ENCODE results near the gene EFCAB6. TPM values are rescaled to one million over a fixed set of nuclear protein-coding genes. Genes with fewer than 3 reads are reported as not detected.

Gene EFCAB6
- total RNA-seq, 4 donors from 2014 or later = 2.0 to 8.4 (median 5.7) TPM

DNA sequence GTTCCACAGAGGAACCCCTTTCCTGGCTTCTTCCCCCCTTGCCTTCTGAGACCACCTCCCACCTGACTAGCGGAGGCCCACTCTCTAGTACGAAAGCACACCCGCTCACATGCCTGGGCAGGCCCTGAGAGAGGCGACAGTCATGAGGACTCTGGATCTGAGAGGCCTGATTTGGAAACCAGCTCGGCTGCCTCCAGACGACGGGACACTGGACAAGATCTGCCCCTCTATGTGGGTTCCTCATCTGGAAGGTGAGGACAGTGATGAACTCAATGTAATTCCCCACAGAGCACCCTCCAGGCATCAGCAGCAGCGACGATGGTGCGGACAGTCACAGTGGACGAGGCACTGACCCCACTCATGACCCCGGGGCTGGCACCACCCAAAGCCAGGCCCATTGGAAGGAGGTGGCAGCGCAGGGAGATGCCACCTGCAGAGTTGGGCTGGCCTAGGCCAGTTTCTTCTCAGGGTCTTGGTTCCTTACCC lies 42.7 kb upstream of the EFCAB6 start:
- Histone ChIP-seq H3K27ac (no peak overlapping the region), H3K4me1 (no peaks in the 10 kb centered on the region), H3K36me3 (no peaks in the 10 kb centered on the region), H3K4me3 (no peak overlapping the region), H3K27me3 (no peaks in the 10 kb centered on the region), H3K9me3 (no peaks in the 10 kb centered on the region)
- intact Hi-C loops (cut with DNase I; ENCODE audit: low total_unique reads) = no loop called here
- TF ChIP-seq, protein P1, sequence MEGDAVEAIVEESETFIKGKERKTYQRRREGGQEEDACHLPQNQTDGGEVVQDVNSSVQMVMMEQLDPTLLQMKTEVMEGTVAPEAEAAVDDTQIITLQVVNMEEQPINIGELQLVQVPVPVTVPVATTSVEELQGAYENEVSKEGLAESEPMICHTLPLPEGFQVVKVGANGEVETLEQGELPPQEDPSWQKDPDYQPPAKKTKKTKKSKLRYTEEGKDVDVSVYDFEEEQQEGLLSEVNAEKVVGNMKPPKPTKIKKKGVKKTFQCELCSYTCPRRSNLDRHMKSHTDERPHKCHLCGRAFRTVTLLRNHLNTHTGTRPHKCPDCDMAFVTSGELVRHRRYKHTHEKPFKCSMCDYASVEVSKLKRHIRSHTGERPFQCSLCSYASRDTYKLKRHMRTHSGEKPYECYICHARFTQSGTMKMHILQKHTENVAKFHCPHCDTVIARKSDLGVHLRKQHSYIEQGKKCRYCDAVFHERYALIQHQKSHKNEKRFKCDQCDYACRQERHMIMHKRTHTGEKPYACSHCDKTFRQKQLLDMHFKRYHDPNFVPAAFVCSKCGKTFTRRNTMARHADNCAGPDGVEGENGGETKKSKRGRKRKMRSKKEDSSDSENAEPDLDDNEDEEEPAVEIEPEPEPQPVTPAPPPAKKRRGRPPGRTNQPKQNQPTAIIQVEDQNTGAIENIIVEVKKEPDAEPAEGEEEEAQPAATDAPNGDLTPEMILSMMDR (IDR thresholded peaks at IDR 0.05) = no peak
- no peak for TF ChIP-seq POLR2A (IDR thresholded peaks at IDR 0.05)
- DNase-seq = no peak

DNA sequence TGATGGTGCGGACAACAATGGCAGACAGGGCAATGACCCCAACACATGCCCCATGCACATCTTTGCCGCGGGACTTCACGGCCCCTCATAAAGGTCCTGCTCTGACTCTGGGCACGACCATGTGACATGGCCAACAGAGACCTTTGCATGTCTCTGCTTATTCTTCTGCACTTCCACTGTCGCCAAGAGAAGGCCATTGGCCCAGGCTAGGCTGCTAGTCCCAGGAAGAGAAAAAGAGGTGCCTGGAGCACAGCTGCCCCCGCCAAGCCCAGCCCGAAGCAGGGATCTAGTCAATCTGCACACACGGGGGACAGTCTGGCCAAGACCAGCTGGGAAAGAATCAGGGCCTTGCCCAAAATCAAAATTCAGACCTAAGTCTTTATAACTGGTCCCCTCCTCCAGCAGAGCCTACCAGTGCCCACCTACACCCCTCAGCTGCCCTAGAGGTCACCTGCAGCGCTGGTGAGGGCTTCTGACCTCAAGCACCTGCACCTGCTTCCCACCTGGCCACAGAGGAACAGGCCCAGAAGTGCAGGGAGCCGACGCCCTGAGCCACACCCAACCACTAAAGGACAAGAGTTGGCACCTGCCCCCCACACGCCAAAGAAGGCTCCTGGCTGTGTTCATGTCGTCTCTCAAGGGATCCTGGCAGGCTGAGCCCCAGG lies 42.1 kb upstream of the EFCAB6 start:
- Histone ChIP-seq H3K27me3 (no peaks in the 10 kb centered on the region), H3K4me1 (no peaks in the 10 kb centered on the region), H3K27ac (no peak overlapping the region), H3K4me3 (no peak overlapping the region), H3K36me3 (no peaks in the 10 kb centered on the region), H3K9me3 (no peaks in the 10 kb centered on the region)
- intact Hi-C loops (cut with DNase I; ENCODE audit: low total_unique reads) = no loop called here
- no peak for TF ChIP-seq POLR2A (IDR thresholded peaks at IDR 0.05)
- TF ChIP-seq, protein P1 (IDR thresholded peaks at IDR 0.05) = no peak
- DNase-seq = no peak

DNA sequence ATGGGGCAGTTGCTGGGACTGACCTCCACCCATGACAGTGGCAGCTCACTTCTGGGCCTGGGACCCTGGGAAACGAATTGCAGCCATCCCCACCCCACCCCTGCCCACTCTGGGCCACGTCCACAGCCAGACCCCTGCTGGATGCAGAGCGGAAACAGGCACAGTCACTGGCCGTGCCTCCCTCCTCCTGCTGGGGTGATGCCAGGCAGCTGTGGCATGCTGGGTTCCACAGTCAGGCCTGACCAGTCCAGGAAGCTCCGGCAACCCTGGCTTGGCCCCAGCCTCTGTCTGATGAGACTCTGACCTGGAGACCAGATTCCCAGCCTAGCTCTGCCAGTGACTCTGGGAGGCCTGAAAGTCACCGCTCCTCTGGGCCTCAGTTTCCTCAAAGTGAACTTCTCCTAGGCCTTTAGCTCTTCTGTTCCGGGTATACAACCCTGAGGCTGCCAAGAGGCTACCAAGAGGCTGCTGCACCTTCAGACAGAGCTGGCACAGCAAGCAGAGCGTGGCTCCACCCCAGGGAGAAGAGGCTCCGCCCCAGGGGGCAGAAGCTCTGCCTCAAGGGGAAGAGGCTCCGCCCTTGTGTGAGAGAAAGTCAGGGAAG lies 41.3 kb upstream of the EFCAB6 start:
- no peak overlapping the region for H3K27ac ChIP-seq
- no peaks in the 10 kb centered on the region for H3K36me3 ChIP-seq
- H3K27me3 ChIP-seq = no peaks in the 10 kb centered on the region
- no peak for DNase-seq
- no peak for TF ChIP-seq POLR2A (IDR thresholded peaks at IDR 0.05)
- TF ChIP-seq, protein P1 (IDR thresholded peaks at IDR 0.05) = no peak
- no peaks in the 10 kb centered on the region for H3K9me3 ChIP-seq
- no peaks in the 10 kb centered on the region for H3K4me1 ChIP-seq
- intact Hi-C loops (cut with DNase I; ENCODE audit: low total_unique reads) = no loop called here
- H3K4me3 ChIP-seq = no peak overlapping the region

DNA sequence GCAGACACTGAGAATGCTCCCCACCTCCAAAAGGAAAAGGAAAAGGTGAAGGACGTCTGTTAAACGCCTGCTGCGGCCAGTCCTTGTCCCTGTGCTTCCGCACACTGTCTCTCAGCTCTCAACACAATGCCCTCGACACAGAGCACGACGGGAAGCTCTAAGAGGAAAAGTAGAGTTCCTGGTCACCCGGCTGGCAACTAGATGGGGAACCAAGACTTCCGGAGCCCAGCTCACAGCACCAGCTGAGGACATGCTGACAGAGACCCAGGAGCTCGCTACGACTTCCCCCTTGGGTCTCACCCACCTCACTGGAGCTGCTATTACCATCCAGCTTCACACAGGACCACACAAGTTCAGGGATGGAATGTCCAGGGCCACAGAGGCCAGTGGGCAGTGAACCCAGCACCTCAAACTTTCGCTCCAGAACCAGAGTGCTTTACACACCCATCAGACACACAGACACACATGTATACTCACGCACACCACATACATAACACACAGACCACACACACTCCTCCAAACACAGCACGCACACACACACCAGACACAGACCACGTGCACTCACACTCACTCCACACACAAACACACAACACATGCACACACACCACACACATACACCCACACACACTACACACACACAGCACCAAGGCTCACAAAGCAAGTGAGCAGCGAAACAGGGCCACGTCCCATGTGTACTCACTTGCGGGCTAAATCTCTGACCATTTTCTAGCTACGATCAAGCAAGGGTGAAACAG lies 40.6 kb upstream of the EFCAB6 start:
- intact Hi-C loops (cut with DNase I; ENCODE audit: low total_unique reads) = no loop called here
- Histone ChIP-seq H3K4me3 (no peak overlapping the region), H3K36me3 (no peaks in the 10 kb centered on the region), H3K4me1 (no peaks in the 10 kb centered on the region), H3K9me3 (no peaks in the 10 kb centered on the region), H3K27me3 (no peaks in the 10 kb centered on the region), H3K27ac (no peak overlapping the region)
- DNase-seq = peak in 1 of 2 donors; percentile 7
- no peak for TF ChIP-seq POLR2A (IDR thresholded peaks at IDR 0.05)
- TF ChIP-seq, protein P1 (IDR thresholded peaks at IDR 0.05) = no peak

DNA sequence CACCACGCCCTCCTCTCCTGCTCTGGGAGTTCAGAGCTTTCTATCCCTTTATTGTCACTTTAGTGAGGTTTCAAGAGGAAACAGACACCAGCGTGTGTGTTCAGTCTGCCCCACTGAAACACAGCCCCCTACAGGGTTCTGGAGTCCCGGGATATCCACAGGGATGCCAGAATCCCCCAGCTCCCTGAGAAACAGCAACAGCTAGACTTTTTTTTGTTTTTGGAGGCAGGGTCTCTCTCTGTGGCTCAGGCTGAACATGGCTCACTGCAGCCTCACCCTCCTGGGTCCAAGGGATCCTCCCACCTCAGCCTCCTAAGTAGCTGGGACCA lies 39.8 kb upstream of the EFCAB6 start:
- intact Hi-C loops (cut with DNase I; ENCODE audit: low total_unique reads) = no loop called here
- DNase-seq = no peak

More for the DNA sequence above, 39.8 kb upstream of the EFCAB6 start:
- Histone ChIP-seq H3K36me3 (no peaks in the 10 kb centered on the region), H3K4me1 (no peaks in the 10 kb centered on the region), H3K27ac (no peak overlapping the region), H3K4me3 (no peak overlapping the region), H3K27me3 (no peaks in the 10 kb centered on the region), H3K9me3 (no peaks in the 10 kb centered on the region)
- TF ChIP-seq, protein P1 (IDR thresholded peaks at IDR 0.05) = no peak
- TF ChIP-seq POLR2A (IDR thresholded peaks at IDR 0.05) = no peak
